HG03045 (cell line): ENCODE results near the gene TXNRD1.
"Not testable (repeated sequence)": the region's sequence is repeated elsewhere in the genome, so short reads cannot be mapped to it uniquely, and the experiment has no call there.

Source experiments
- ATAC-seq: cut with Tn5 transposase; IDR thresholded peaks from one replicate; pipeline ENCODE4 v1.9.1; 2021; ENCODE audit warnings: mild to moderate bottlenecking, moderate library complexity; ENCODE audit not compliant: unreplicated experiment

TXNRD1 gene

DNA sequence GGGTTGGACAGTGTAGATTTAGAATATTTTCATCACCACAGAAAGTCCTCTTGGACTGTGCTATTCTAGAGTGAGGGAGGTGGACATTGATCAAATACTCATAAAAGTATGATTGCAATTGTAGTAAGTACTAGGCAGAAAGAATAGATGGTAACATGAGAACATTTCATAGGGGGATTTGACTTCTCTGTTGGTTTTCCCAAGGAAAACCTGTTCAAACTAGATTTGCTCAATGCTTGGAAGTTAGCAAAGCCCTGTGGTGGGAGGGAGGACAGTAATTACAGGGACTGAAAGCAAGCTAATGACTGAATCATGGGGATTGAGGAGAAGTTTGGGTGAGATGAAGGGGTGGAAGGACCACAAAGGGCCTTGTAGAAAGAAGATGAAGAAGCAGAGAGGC, 63.6 kb downstream of the TXNRD1 start:
- no peak for ATAC-seq

DNA sequence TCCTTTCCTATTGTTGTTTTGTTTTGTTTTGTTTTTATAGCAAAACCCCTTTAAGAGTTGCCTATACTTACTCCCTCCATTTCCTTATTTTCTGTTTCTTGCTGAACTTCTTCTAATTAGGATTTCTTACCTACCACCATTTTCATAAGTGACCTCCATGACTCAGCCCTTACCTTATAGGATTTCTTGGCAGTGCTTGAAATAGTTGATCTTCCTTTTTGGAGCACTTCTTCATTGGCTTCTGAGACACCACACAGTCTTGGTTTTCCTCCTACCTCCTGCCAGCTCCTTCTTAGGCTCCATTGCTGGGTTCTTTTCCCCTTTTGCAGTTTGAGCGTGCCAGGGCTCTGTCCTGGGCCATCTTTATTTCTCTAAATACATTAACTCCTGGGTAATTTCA, 64.5 kb downstream of the TXNRD1 start:
- no peak for ATAC-seq

DNA sequence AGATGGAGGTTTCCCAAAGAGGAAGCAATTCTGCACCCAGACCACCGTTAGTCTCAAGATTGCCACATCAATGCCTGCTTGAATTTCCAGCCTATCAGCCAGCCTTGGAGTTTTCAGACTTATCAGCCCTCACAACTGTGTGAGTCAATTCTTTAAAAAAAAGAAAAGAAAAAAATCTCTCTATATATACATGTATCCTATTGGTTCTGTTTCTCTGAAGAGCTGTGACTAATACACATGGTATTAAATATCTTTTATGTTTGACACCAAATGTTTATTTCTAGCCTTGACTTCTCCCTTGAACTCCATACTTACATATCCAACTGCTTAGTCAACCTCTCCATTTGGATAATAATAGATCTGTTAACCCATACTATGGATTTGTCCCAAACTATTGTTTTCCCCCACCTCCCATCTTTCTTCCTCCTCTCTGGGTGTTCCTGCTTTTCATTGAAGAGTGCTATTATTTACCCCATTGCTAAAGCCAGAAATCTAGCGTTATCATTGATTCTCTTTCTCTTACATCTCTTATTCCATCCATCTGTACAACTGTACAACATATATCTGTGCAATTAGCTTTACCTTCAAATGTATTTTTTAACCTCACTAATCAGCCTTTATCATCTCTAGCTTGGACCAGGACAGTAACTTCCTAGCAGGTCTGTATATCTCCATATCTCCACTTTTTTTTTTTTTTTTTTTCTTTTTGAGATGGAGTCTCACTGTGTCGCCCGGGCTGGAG, 65.3 kb downstream of the TXNRD1 start:
- no peak for ATAC-seq

DNA sequence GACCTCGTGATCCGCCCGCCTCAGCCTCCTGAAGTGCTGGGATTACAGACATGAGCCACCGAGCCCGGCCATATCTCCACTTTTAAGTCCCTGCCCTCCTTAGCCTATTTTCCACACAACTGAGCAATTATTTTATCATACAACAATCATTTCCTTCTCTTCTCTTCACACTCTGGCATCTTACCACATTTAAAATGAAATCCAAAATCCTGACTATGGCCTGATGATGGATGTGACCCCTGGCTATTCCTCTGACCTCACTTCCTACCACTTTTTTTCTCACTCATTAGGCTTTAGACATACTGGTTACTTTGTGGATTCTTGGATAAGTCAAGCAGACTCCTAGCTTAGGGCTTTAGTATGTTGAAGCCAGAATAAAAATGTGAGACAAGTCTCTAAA, 66.1 kb downstream of the TXNRD1 start:
- ATAC-seq: no peak

DNA sequence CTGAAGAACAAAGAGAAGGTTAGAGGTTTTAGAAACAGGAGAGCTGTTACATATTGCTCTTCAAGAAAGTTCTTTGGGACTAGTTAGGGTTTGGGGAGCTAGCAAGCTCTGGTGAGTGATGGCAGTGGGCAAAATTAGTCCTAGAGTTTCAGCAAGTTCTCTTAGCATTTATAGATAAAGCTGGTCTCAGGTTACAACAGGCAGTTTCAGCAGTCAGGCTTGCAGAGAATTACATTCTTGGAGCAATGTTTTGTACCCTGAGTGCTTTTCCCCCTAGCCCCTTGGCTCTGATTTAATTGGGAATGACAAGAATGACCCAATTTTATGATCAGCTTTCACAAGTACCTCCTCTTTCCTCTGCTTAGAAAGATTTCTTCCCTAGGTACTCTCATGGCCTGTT, 66.5 kb downstream of the TXNRD1 start:
- ATAC-seq: no peak

DNA sequence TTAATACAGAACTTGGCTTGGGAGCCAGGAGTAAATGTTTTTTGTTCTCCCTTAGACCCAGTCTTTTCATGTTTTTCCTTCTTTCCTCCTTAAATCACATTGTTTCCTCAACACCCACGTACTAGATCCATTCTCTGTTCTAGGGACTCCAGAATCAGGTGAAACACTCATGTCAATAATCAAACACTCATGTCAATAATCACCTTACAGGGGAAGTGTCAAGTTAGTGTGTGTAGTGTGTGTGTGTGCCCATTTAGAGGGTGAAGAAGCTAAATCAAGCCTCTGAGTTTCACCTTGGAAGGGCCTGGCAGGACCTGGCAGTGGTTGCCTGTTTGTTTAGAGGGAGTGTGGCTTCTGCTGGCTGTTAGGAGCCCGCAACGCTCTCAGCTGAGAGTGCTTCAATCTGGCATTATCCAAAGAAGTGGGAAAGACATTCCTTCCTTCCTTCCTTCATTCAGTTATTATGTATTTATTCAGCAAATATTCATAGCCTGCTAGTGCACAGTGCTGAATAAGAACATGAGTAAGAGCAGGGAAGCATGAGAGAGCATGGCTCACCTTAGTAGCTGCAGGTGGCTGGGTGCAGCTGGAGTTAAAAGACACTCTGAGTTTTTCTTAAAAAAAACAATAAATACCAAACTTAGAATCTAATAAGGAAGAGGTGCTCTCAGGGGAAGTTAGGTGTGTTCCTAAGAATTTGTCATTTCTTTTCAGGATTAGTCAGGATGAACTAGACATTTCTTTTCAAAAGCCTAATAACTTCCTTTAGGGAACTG, 70.3 kb downstream of the TXNRD1 start:
- ATAC-seq: no peak

DNA sequence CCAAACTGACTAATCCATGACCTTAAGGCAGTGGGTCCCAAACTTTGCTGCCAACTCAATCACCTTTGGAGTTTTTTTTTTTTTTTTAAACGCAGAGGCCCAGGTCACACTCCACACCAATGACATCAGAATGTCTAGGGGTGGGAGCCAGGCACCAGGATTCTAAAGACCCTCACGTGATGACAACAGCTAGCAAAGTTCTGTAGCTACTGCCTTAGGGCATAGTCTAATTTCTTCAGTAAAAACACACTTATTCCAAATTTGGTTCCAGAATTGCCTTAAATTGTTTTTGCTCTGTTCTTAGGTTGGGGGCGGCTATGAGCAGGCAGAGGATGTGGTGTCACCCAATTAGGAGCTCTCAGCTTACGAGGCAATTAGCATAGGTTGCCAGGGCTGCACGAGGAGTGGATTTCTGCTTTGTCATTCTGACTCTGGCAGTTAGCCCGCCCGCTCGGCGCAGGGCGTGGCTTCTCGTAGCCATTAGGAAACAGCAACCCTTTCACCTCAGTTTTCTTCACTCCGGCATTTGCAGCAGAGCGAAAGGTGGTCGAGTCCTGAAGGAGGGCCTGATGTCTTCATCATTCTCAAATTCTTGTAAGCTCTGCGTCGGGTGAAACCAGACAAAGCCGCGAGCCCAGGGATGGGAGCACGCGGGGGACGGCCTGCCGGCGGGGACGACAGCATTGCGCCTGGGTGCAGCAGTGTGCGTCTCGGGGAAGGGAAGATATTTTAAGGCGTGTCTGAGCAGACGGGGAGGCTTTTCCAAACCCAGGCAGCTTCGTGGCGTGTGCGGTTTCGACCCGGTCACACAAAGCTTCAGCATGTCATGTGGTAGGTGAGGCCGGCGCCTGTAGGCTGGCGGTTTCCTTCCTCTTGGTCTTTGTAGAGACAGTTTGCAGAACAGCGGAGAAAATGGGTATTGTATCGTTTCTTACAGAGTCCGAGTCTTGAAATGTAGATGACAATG, 71.2 kb downstream of the TXNRD1 start:
- peak; percentile 91 for ATAC-seq

DNA sequence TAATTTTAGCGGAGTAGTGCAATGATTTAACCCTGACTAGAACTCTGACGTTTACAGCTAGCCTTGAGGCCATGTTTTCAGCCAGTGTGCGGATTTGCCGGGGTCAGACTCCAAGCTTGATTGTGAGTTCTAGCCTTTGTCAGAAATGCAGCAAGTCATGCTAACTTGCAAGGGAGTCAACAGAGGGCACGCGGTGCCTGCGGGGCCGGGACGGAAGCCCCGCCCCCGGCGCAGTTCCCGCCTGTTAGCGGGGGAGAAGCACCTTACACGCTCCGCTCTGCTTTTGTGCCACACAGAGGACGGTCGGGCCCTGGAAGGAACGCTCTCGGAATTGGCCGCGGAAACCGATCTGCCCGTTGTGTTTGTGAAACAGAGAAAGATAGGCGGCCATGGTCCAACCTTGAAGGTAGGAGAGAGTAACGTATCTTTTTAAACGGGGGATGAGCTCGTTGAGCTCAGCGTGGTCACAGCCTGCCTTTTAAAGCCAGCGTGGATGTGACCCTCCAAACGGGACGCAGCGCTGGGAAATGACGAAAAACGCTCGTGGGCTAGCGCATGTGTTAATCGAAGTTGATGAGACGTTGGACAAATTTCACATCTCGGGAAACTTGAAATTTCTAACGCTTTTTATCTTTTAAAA, 73.2 kb downstream of the TXNRD1 start:
- ATAC-seq: peak; percentile 50

DNA sequence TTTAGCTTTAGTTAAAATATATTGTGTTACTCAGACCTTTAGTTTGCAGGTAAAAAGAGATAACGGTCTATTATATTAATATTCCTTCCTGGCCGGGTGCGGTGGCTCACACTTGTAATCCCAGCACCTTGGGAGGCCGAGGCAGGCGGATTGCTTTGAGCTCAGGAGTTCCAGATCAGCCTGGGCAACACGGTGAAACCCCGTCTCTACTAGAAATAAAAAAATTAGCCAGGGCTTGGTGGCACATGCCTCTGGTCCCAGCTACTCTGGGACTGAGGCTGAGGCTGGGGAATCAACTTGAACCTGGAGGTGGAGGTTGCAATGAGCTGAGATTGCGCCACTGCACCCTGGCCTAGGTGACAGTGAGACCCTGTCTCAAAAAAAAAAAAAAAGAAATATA, 74.7 kb downstream of the TXNRD1 start:
- no peak for ATAC-seq

DNA sequence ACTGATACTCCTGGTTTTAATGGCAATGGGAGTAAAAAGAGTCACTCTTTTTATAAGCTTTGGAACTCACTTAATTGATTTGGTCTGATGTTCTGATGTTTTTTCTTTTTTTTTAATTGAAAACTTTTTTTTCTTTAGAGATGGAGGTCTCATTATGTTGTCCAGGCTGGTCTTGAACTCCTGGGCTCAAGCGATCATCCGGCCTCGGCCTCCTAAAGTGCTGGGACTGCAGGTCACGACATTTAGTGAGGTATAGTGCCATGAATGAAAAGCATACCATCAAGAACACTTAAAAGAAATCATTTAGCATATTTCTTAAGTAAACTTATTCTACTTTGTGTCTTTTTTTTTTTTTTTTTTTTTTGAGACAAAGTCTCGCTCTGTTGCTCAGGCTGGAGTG, 75.3 kb downstream of the TXNRD1 start:
- ATAC-seq: no peak

DNA sequence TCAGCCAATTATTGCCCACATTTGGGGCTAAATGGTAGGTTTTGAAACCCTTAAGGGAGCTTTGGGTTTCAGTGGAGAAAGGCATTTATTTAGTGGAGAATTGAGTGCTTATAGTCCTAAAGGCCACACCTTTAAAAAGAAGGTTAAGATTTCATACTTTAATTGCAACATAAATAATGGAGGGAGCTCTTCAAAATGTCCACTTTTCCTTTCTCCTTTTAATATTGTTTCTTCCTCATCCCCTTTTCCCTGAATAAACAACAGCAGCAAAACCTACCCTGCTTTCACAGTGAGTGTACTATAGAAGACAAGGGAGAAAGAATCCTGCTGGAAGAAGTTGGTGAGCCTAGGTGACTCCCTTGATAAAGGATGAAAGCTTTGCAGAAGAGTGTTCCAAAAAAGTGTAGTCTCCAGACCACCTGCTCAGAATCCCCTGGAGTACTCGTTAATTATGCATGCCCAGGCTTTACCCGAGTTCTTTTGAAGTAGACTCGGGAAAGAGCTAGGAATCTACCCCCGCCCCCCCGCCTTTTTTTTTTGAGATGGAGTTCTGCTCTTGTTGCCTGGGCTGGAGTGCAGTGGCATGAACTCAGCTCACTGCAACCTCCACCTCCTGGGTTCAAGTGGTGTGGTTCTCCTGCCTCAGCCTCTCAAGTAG, 76.4 kb downstream of the TXNRD1 start:
- no peak for ATAC-seq

DNA sequence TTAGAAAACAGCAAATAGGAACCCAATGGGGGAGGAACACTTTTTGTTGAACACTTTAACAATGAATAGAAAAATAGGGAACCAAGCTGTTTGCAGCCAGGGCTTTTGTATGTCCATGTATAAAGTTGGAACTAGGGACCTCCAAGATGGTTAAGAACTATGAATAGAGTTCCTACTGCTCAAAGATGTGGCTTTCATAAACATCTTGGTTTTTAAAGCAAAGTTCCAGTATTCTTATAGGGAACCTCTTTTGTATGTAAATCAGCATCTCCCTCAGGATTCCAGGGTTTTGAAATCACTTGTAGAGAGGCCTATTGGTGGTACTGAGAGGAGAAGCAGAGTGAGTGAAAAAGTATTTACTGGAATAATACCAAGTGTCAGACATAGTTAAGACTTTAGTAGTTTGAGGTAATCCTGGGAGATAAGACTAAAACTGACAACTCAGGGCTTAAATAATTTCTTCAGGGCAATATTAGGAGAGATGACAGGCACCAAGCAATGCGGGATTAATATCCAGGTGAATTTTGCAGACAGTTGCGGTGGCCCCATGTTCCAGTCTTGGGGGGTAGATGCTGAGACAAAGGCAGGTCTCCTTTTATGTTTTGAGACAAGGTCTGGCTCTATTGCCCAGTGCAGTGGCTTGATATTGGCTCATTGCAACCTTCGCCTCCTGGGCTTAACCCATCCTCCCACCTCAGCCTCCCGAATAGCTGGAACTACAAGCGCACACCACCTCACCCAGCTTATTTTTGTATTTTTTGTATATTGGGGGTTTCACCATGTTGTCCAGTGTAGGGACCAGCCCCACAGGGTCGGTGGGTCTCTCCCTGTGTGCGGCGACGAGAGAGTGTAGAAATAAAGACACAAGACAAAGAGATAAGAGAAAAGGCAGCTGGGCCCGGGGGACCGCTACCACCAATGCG, 77.6 kb downstream of the TXNRD1 start:
- ATAC-seq: no peak

DNA sequence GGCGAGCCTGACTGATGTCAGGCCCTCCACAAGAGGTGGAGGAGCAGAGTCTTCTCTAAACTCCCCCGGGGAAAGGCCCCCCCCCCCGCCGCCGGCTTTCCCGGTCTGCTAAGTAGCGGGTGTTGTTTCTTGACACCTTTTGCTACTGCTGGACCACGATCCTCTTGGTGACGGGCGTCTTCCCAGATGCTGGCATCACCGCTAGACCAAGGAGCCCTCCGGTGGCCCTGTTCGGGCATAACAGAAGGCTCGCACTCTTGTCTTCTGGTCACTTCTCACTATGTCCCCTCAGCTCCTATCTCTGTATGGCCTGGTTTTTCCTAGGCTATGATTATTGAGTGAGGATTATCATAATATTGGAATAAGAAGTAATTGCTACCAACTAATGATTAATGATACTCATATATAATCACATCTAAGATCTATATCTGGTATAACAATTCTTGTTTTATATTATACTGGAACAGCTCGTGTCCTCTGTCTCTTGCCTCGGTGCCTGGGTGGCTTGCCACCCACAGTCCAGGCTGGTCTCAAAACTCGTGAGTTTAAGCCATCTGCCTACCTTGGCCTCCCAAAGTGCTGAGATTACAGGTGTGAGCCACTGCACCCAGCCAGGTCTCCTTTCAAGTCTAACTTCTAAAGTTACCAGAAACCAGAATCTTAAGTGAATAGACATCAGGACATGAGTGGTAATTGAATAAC, 78.7 kb downstream of the TXNRD1 start:
- ATAC-seq: not testable (repeated sequence)

DNA sequence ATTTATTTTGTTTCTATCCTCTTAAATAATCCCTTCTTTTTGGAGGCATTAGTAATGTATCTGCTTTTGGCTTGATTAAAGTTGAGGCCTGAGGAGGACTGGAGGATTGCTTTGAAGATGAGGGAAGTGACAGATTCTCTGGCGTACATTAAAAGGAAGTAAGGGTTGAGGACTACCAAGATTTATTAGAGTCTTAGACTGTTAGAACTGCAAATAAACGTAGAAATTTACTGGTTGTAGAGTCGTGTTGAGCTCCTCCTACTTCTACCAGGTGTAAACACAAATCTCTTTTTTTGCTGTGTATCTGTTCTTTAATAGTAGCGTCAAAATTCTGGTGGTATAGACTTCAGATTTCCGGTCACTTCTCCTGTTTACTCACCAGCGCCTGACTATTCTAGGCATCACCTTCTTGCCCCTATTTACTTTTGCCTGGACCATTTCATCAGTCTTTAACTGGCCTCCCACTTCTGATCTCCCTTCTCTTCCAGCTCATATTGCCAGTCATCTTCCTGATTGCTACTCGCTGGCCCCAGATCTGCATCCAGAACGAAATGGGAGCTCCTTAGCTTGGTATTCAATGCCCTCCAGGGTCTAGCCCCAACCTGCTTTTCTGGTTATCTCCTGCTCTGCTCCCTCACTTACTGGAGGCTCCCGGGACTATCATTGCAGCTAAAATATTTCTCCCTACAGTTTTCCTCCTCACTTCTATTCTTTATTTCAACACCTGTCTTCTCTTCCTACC, 79.5 kb downstream of the TXNRD1 start:
- no peak for ATAC-seq

DNA sequence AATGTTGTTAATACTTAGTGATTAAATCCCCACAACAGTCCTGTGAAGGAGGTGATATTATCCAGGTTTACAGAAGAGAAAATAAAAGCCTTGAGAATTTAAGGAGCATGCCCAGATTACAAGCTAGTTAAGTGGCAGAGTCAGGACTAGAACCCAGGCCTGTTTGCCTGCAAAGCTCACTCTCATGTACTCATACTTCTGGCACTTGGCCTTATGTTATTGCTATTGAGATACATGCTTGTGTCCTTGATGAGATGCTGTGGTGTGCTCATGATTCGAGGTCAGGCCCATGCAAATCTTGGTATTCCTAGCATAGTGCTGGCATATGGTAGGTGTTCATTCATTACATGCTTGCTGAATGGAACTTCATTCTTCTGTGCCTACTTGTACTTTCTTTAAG, 80.4 kb downstream of the TXNRD1 start:
- ATAC-seq: no peak

DNA sequence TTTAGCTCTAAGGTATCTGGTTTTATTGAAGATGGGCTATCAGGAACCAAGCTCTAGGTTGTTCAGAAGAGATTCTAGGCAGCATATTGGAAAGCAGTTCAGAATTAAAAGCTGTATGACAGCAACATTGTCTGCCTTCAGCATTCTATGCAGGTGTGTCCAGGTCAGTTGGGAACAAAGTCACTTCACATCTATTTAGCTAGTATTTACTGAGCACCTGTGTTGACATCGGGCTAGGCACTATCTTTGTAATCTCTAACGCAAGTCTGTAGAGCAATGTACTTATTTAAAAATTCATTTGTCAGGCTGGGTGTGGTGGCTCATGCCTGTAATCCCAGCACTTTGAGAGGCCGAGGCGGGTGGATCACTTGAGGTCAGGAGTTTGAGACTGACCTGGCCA, 81.1 kb downstream of the TXNRD1 start:
- ATAC-seq: no peak

DNA sequence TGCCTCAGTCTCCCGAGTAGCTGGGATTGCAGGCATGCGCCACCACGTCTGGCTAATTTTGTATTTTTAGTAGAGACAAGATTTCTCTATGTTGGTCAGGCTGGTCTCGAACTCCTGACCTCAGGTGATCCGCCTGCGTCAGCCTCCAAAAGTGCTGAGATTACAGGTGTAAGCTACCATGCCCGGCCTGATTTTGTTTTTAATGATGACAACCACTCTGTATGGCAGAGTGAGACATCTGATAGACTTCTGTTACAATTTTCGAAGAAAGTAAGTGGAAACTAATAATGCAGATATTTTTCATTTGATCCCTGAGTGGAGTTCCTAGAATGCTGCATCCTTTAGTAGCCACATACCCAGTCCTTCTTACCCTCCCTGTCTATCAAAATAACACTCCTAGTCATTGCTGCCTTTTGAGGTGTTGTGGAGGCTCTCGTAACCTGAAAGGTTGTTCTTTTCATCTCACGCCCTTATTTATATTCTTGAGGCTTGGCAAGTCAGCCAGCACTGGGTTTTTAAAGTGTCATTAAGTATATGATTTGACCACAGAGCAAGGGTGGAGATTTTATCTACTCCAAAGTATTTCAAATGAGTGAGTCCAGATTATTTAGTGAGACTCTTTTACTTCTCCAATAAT, 82.0 kb downstream of the TXNRD1 start:
- no peak for ATAC-seq
